Hindlimb muscle (tissue), 1 donor: ENCODE data around the gene ERO1B. TPM values are rescaled to one million over a fixed set of nuclear protein-coding genes. Genes with fewer than 3 reads are reported as not detected.
"Not testable (repeated sequence)": the region's sequence is repeated elsewhere in the genome, so short reads cannot be mapped to it uniquely, and the experiment has no call there.

Source experiments
- DNase-seq: peaks from one replicate; pipeline ENCODE4 v3.0.0-alpha.2; 2013
- polyA plus RNA-seq: library from polyadenylated mRNA; unstranded; fragments of 120-200 nt; gene quantifications from one replicate; pipeline ENCODE4 v1.2.1, GENCODE V29; 2013; ENCODE audit not compliant: insufficient read length

The ERO1B gene
- polyA plus RNA-seq, 1 donor, result 2.6 TPM

- no peak for DNase-seq
These were observed 34.5 kb downstream of the ERO1B start for GRCh38 chr1:236247286-236247685.

- DNase-seq, result no peak
These were observed 39.2 kb downstream of the ERO1B start for GRCh38 chr1:236242568-236242967.

- DNase-seq, result no peak
These were observed 41.1 kb downstream of the ERO1B start for GRCh38 chr1:236240675-236241074.

- no peak for DNase-seq
These were observed 42.6 kb downstream of the ERO1B start for GRCh38 chr1:236239092-236239585.

GRCh38 chr1:236235116-236235515 is 46.6 kb downstream of the ERO1B start:
- no peak for DNase-seq

GRCh38 chr1:236228411-236228810 is 53.3 kb downstream of the ERO1B start:
- DNase-seq, result no peak

- no peak for DNase-seq
These were observed 59.1 kb downstream of the ERO1B start for GRCh38 chr1:236222632-236223031.

GRCh38 chr1:236220473-236220872 is 61.3 kb downstream of the ERO1B start:
- no peak for DNase-seq

- no peak for DNase-seq
These were observed 67.0 kb downstream of the ERO1B start for GRCh38 chr1:236214761-236215160.

GRCh38 chr1:236213534-236213933 is 68.2 kb downstream of the ERO1B start:
- DNase-seq, result no peak

GRCh38 chr1:236211815-236212214 is 69.9 kb downstream of the ERO1B start:
- no peak for DNase-seq

- DNase-seq, result no peak
These were observed 72.0 kb downstream of the ERO1B start for GRCh38 chr1:236209713-236210112.

- DNase-seq, result no peak
These were observed 72.6 kb downstream of the ERO1B start for GRCh38 chr1:236209185-236209584.

GRCh38 chr1:236207569-236207968 is 74.2 kb downstream of the ERO1B start:
- no peak for DNase-seq

GRCh38 chr1:236207121-236207520 is 74.6 kb downstream of the ERO1B start:
- DNase-seq, result no peak

- DNase-seq, result peak; percentile 16
These were observed 75.2 kb downstream of the ERO1B start for GRCh38 chr1:236206548-236206947.

- no peak for DNase-seq
These were observed 77.1 kb downstream of the ERO1B start for GRCh38 chr1:236204656-236205055.

- no peak for DNase-seq
These were observed 77.7 kb downstream of the ERO1B start for GRCh38 chr1:236204039-236204438.

GRCh38 chr1:236201786-236202185 is 80.0 kb downstream of the ERO1B start:
- DNase-seq, result no peak

- no peak for DNase-seq
These were observed 80.8 kb downstream of the ERO1B start for GRCh38 chr1:236200925-236201324.

GRCh38 chr1:236193184-236193583 is 88.6 kb downstream of the ERO1B start:
- DNase-seq, result no peak

GRCh38 chr1:236188084-236188483 is 93.7 kb downstream of the ERO1B start:
- not testable (repeated sequence) for DNase-seq

- not testable (repeated sequence) for DNase-seq
These were observed 95.3 kb downstream of the ERO1B start for GRCh38 chr1:236186471-236186870.

GRCh38 chr1:236185687-236186086 is 96.1 kb downstream of the ERO1B start:
- DNase-seq, result no peak

GRCh38 chr1:236181059-236181458 is 100.7 kb downstream of the ERO1B start:
- no peak for DNase-seq
